PC-9 (cell line): ENCODE data around the gene SMTNL1. TPM values are rescaled to one million over a fixed set of nuclear protein-coding genes. Genes with fewer than 3 reads are reported as not detected.

Experiments used
- BruUV-seq: library from RNA; stranded (reverse); fragments of 400-500 nt; replicated peaks from 2 replicates; lab custom pipeline; 2021; lab: Mats Ljungman, UMichigan
- CTCF ChIA-PET: fragments of 300-600 bp; sonication (Branson Sonifier 250); formaldehyde crosslinking; loops from one replicate; lab custom pipeline; 2022; ENCODE audit warnings: antibody characterized with exemption; lab: Charles Lee
- POLR2A ChIA-PET: fragments of 300-600 bp; sonication (Branson Sonifier 250); formaldehyde crosslinking; loops from one replicate; lab custom pipeline; 2022; ENCODE audit warnings: antibody characterized with exemption; ENCODE audit not compliant: unreplicated experiment; lab: Charles Lee
- DNase-seq, 2 experiments: peaks; one replicate each; pipeline versions ENCODE4 v3.0.0 to v3.0.0-alpha.2; 2015 to 2022; ENCODE audit warnings: mixed read lengths in 1 of 2
- H2AFZ ChIP-seq: fragments of 200-600 bp; sonication (generic); 2 replicates; pipeline ENCODE4 v1.8.1; 2017; ENCODE audit warnings: antibody characterized with exemption
- H3F3A ChIP-seq: fragments of 200-600 bp; sonication (generic); 2 replicates; pipeline ENCODE4 v1.8.1; 2017; ENCODE audit warnings: antibody characterized with exemption, mild to moderate bottlenecking, low read depth; ENCODE audit not compliant: insufficient read depth
- H3K27ac ChIP-seq: fragments of 200-600 bp; sonication (generic); 2 replicates; pipeline ENCODE4 v1.6.1; 2016; ENCODE audit warnings: mixed run types
- H3K27me3 ChIP-seq: fragments of 200-600 bp; sonication (generic); 2 replicates; pipeline ENCODE4 v1.6.1; 2016; ENCODE audit warnings: low read depth, mixed run types; ENCODE audit not compliant: insufficient read depth
- H3K36me3 ChIP-seq: fragments of 200-600 bp; sonication (generic); 2 replicates; pipeline ENCODE4 v1.6.1; 2016; ENCODE audit warnings: low read depth, mixed run types
- H3K4me1 ChIP-seq: fragments of 200-600 bp; sonication (generic); replicated peaks from 2 replicates; pipeline ENCODE4 v1.6.1; 2016; ENCODE audit warnings: mixed run types; ENCODE audit not compliant: insufficient read depth
- H3K4me2 ChIP-seq: fragments of 200-600 bp; sonication (generic); 2 replicates; pipeline ENCODE4 v1.6.1; 2017; ENCODE audit warnings: mixed run types
- H3K4me3 ChIP-seq: fragments of 200-600 bp; sonication (generic); 2 replicates; pipeline ENCODE4 v1.6.1; 2016; ENCODE audit warnings: mixed run types
- H3K79me2 ChIP-seq: fragments of 200-600 bp; sonication (generic); 2 replicates; pipeline ENCODE4 v1.6.1; 2017; ENCODE audit warnings: low read depth, mixed run types
- H3K9me2 ChIP-seq: fragments of 200-600 bp; sonication (generic); 2 replicates; pipeline ENCODE4 v1.8.1; 2017; ENCODE audit warnings: mild to moderate bottlenecking; ENCODE audit not compliant: insufficient read depth
- H3K9me3 ChIP-seq: fragments of 200-600 bp; sonication (generic); 2 replicates; pipeline ENCODE4 v1.8.1; 2016; ENCODE audit warnings: low read depth; ENCODE audit not compliant: insufficient read depth
- H4K20me1 ChIP-seq: fragments of 200-600 bp; sonication (generic); 2 replicates; pipeline ENCODE4 v1.8.1; 2017; ENCODE audit not compliant: insufficient read depth
- EZH2 ChIP-seq: fragments of 200-600 bp; sonication (generic); IDR thresholded peaks from 2 replicates; pipeline ENCODE4 v1.8.0; 2017; ENCODE audit warnings: antibody characterized with exemption, low read depth
- intact Hi-C: fragments of 100-400 bp; cut with micrococcal nuclease; formaldehyde crosslinking; loops from one replicate; pipeline ENCODE4 v1.10.0; 2022; ENCODE audit not compliant: unreplicated experiment
- total RNA-seq: library from RNA; stranded (reverse); gene quantifications from 2 replicates; pipeline ENCODE4 v1.2.3, GENCODE V29; 2021
- TF ChIP-seq, protein P1 (sequence below): fragments of 200-600 bp; sonication (generic); conservative IDR thresholded peaks from 2 replicates; pipeline ENCODE4 v1.6.1; 2017; ENCODE audit warnings: mixed run types, antibody characterized with exemption, mild to moderate bottlenecking, moderate library complexity

Gene SMTNL1
- total RNA-seq, 1 experiment from 2014 or later = not detected

DNA sequence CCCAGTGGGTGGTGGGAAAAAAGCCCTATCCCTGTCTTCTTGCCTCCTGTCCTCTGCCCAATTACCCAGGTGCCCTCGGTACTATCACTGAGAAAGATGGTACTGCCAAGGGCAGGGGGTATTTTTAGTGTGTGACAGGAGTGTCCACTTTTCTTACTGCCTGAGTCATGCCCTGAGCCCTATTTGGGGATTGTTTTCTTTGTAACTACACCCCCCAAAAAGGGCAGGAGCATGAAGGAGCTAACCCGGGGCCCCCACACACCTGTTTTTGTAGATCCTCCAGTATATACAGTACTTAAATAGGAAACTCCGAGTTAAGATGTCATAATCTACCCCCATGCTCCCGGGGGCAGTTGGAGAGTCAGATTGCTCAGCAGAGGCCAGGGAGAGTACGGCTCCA, 3.8 kb downstream of the SMTNL1 start:
- Histone ChIP-seq H3K9me2 (no peaks in the 10 kb centered on the region), H3K9me3 (no peaks in the 10 kb centered on the region), H3K36me3 (no peaks in the 10 kb centered on the region), H3K27ac (no peak overlapping the region), H3K4me3 (no peak overlapping the region), H3K4me1 (0 out of 2 replicates have a peak, but pooled peaks cover 5% of the 10 kb centered on the region), H3F3A (no peaks in the 10 kb centered on the region), H4K20me1 (no peaks in the 10 kb centered on the region), H3K79me2 (no peaks in the 10 kb centered on the region), H3K27me3 (peaks cover 2% of the 10 kb centered on the region), H2AFZ (no peak overlapping the region), H3K4me2 (no peak overlapping the region)
- ChIA-PET POLR2A (no interaction called here), CTCF (no interaction called here)
- no TSS peak for BruUV-seq
- no peak for TF ChIP-seq EZH2
- TF ChIP-seq, protein P1, sequence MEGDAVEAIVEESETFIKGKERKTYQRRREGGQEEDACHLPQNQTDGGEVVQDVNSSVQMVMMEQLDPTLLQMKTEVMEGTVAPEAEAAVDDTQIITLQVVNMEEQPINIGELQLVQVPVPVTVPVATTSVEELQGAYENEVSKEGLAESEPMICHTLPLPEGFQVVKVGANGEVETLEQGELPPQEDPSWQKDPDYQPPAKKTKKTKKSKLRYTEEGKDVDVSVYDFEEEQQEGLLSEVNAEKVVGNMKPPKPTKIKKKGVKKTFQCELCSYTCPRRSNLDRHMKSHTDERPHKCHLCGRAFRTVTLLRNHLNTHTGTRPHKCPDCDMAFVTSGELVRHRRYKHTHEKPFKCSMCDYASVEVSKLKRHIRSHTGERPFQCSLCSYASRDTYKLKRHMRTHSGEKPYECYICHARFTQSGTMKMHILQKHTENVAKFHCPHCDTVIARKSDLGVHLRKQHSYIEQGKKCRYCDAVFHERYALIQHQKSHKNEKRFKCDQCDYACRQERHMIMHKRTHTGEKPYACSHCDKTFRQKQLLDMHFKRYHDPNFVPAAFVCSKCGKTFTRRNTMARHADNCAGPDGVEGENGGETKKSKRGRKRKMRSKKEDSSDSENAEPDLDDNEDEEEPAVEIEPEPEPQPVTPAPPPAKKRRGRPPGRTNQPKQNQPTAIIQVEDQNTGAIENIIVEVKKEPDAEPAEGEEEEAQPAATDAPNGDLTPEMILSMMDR = no peak
- intact Hi-C loops = no loop called here
- no peak for DNase-seq

DNA sequence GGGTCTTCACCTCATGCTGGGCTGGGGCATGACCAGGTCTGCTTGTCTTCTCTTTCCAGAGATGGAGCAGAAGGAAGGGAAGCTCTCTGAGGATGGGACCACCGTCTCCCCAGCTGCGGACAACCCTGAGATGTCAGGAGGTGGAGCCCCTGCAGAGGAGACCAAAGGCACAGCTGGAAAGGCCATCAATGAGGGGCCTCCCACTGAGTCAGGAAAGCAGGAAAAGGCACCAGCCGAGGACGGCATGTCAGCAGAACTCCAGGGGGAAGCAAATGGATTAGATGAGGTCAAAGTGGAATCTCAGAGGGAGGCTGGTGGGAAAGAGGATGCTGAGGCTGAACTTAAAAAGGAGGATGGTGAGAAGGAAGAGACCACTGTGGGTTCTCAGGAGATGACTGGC, 5.2 kb downstream of the SMTNL1 start:
- no peak overlapping the region for H2AFZ ChIP-seq
- no peaks in the 10 kb centered on the region for H3K9me2 ChIP-seq
- intact Hi-C loops = no loop called here
- CTCF ChIA-PET = no interaction called here
- TF ChIP-seq EZH2 = no peak
- TF ChIP-seq, protein P1 = no peak
- no peaks in the 10 kb centered on the region for H3K9me3 ChIP-seq
- no peak overlapping the region for H3K27ac ChIP-seq
- H3K27me3 ChIP-seq = no peaks in the 10 kb centered on the region; the same call in 1 of the 2 replicates
- H3K79me2 ChIP-seq = no peaks in the 10 kb centered on the region
- DNase-seq = no peak
- POLR2A ChIA-PET = interaction anchor here (0.6 kb wide), 1 partner anchor 207 kb away, joined by 3 read pairs; the partner anchor contains the start of gene SSRP1
- no TSS peak for BruUV-seq
- no peaks in the 10 kb centered on the region for H3F3A ChIP-seq
- no peaks in the 10 kb centered on the region for H4K20me1 ChIP-seq
- 0 out of 2 replicates have a peak, but pooled peaks cover 5% of the 10 kb centered on the region for H3K4me1 ChIP-seq
- H3K4me3 ChIP-seq = no peak overlapping the region
- no peak overlapping the region for H3K4me2 ChIP-seq
- H3K36me3 ChIP-seq = no peaks in the 10 kb centered on the region

DNA sequence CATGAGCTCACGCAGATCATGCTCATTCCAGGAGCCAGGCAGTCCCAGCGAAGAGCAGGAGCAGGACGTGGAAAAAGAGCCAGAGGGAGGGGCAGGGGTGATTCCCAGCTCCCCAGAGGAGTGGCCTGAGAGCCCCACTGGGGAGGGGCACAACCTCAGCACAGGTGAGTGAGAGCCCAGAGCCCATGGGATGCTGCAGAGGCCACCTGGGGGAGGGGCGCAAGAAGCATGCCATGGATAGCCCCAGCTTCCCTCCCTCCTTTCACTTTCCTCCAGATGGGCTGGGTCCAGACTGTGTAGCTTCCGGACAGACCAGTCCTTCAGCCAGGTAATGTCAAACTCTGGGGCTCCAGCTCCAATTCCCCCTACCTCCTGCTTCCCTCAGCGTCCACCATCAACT, 6.2 kb downstream of the SMTNL1 start:
- H3K4me2 ChIP-seq = peak overlapping the region; percentile 39
- H3K27ac ChIP-seq = no peak overlapping the region
- POLR2A ChIA-PET = interaction anchor here (0.6 to 0.7 kb wide), 2 partner anchors 15 to 17 kb away, joined by 4 to 8 read pairs; no protein-coding TSS in a partner anchor
- TF ChIP-seq, protein P1 = no peak
- TF ChIP-seq EZH2 = no peak
- no peak overlapping the region for H3K4me3 ChIP-seq
- H2AFZ ChIP-seq = no peak overlapping the region
- H3F3A ChIP-seq = no peaks in the 10 kb centered on the region
- BruUV-seq = no TSS peak
- H3K4me1 ChIP-seq = 0 out of 2 replicates have a peak, but pooled peaks cover 5% of the 10 kb centered on the region
- H3K27me3 ChIP-seq = no peaks in the 10 kb centered on the region
- intact Hi-C loops = no loop called here
- H4K20me1 ChIP-seq = no peaks in the 10 kb centered on the region
- no peaks in the 10 kb centered on the region for H3K79me2 ChIP-seq
- H3K9me3 ChIP-seq = no peaks in the 10 kb centered on the region
- CTCF ChIA-PET = interaction anchor here (0.5 to 1.2 kb wide), 3 partner anchors 87 to 1659 kb away, joined by 3 to 9 read pairs (median 3); no protein-coding TSS in a partner anchor
- H3K36me3 ChIP-seq = no peaks in the 10 kb centered on the region
- DNase-seq = peak in 1 of 2 experiments; percentile 46
- H3K9me2 ChIP-seq = no peaks in the 10 kb centered on the region
